Left lung (tissue), 10 donors: ENCODE data around the gene TFAP2E. TPM values are rescaled to one million over a fixed set of nuclear protein-coding genes. Genes with fewer than 3 reads are reported as not detected.

Experiments
- ATAC-seq: fragments of 200-7000 bp; cut with Tn5 transposase; one replicate; pipeline ENCODE4 v1.9.1; 2020; ENCODE audit warnings: moderate library complexity
- DNase-seq, 4 donors: peaks; one replicate each; pipeline ENCODE4 v3.0.0-alpha.2; 2013 to 2020
- H3K27ac ChIP-seq, 2 donors: fragments of 200-600 bp; sonication (generic) in 1 of 2; one replicate each; pipeline versions ENCODE4 v1.5.0 to v1.8.0; 2020 to 2021
- H3K27me3 ChIP-seq, 2 donors: fragments of 200-600 bp; sonication (generic) in 1 of 2; one replicate each; pipeline versions ENCODE4 v1.5.0 to v1.8.0; 2020 to 2021
- H3K36me3 ChIP-seq, 2 donors: fragments of 200-600 bp; sonication (generic) in 1 of 2; one replicate each; pipeline versions ENCODE4 v1.5.0 to v1.8.0; 2020 to 2021
- H3K4me1 ChIP-seq, 2 donors: fragments of 200-600 bp; one replicate each; pipeline ENCODE4 v1.8.0; 2021
- H3K4me3 ChIP-seq, 2 donors: fragments of 200-600 bp; sonication (generic) in 1 of 2; one replicate each; pipeline versions ENCODE4 v1.5.0 to v1.8.0; 2020 to 2021; ENCODE audit warnings: mild to moderate bottlenecking in 1 of 2
- H3K9me3 ChIP-seq, 2 donors: fragments of 200-600 bp; sonication (generic) in 1 of 2; one replicate each; pipeline versions ENCODE4 v1.5.0 to v1.8.0; 2020 to 2021
- CTCF ChIP-seq, 2 donors: fragments of 200-600 bp; sonication (generic) in 1 of 2; IDR thresholded peaks; one replicate each; pipeline versions ENCODE4 v1.5.0 to v1.8.0; 2021; ENCODE audit warnings: antibody characterized with exemption in 2 of 2
- intact Hi-C, 2 donors: fragments of 100-400 bp; cut with DNase I; formaldehyde crosslinking; loops; one replicate each; pipeline versions ENCODE4 v1.11.2 to v1.14.2; 2022
- polyA plus RNA-seq, 6 donors: library from polyadenylated mRNA; unstranded; fragments of 120-200 nt; gene quantifications; one replicate each; pipeline ENCODE4 v1.2.1, GENCODE V29; 2013; ENCODE audit not compliant: insufficient read length in 6 of 6
- total RNA-seq, 2 donors: library from RNA; stranded (reverse); fragmentation: NEBNext Ultra II Directional; extraction: Animal tissue kit (Norgen Biotek cat#: 25700); gene quantifications; one replicate each; pipeline ENCODE4 v1.2.1, GENCODE V29; 2021
- donor health status: DM: no; HTN: yes; CAD: no.
- donor health status: DM: no; HTN: no; CAD: no.

The TFAP2E gene
- total and polyA plus RNA-seq, 8 donors = 1.3 to 7.4 (median 3.5) TPM

- H3K36me3 ChIP-seq = no peaks in the 10 kb centered on the region
- H3K4me1 ChIP-seq = peaks cover 24 to 55% of the 10 kb centered on the region in 2 donors
- intact Hi-C loops = no loop called here
- no peak for TF ChIP-seq CTCF (IDR thresholded peaks at IDR 0.05)
- H3K27me3 ChIP-seq = no peaks in the 10 kb centered on the region
- ATAC-seq (no peak), DNase-seq (no peak)
- H3K27ac ChIP-seq = peak overlapping the region in 1 of 2 donors; percentile 51
- H3K4me3 ChIP-seq = no peak overlapping the region
- H3K9me3 ChIP-seq = no peaks in the 10 kb centered on the region
Measured at GRCh38 chr1:35537806-35538205, 35.3 kb upstream of the TFAP2E start.

GRCh38 chr1:35539073-35539823 lies 33.9 kb upstream of the TFAP2E start:
- no peak overlapping the region for H3K4me3 ChIP-seq
- no peaks in the 10 kb centered on the region for H3K36me3 ChIP-seq
- H3K27me3 ChIP-seq = no peaks in the 10 kb centered on the region
- no peak for TF ChIP-seq CTCF (IDR thresholded peaks at IDR 0.05)
- intact Hi-C loops = no loop called here
- DNase-seq (no peak), ATAC-seq (peak; percentile 60)
- H3K4me1 ChIP-seq = peaks cover 16 to 59% of the 10 kb centered on the region in 2 donors
- H3K9me3 ChIP-seq = no peaks in the 10 kb centered on the region
- H3K27ac ChIP-seq = peak overlapping the region; percentile 51 to 60

- Histone ChIP-seq H3K27ac (peak overlapping the region; percentile 51 to 60), H3K36me3 (no peaks in the 10 kb centered on the region), H3K9me3 (no peaks in the 10 kb centered on the region), H3K27me3 (no peaks in the 10 kb centered on the region), H3K4me1 (peaks cover 16 to 65% of the 10 kb centered on the region in 2 donors), H3K4me3 (no peak overlapping the region)
- DNase-seq (no peak), ATAC-seq (peak; percentile 39)
- intact Hi-C loops = no loop called here
- TF ChIP-seq CTCF (IDR thresholded peaks at IDR 0.05) = no peak
Measured at GRCh38 chr1:35539824-35540261, 33.3 kb upstream of the TFAP2E start.

- intact Hi-C loops = no loop called here
- Histone ChIP-seq H3K4me1 (peaks cover 4 to 54% of the 10 kb centered on the region in 2 donors), H3K36me3 (peaks cover 0 to 22% of the 10 kb centered on the region in 2 donors), H3K27me3 (no peaks in the 10 kb centered on the region), H3K4me3 (no peak overlapping the region), H3K27ac (peak overlapping the region in 1 of 2 donors; percentile 18), H3K9me3 (no peaks in the 10 kb centered on the region)
- DNase-seq (peak in 2 of 4 donors; percentile 29 to 63), ATAC-seq (peak; percentile 80)
- TF ChIP-seq CTCF (IDR thresholded peaks at IDR 0.05) = peak in 1 of 2 donors; percentile 33
Measured at GRCh38 chr1:35544976-35545375, 28.1 kb upstream of the TFAP2E start.

- DNase-seq (no peak), ATAC-seq (no peak)
- intact Hi-C loops = no loop called here
- peaks cover 0 to 37% of the 10 kb centered on the region in 2 donors for H3K36me3 ChIP-seq
- no peak overlapping the region for H3K4me3 ChIP-seq
- no peaks in the 10 kb centered on the region for H3K9me3 ChIP-seq
- H3K27ac ChIP-seq = no peak overlapping the region
- peaks cover 0 to 39% of the 10 kb centered on the region in 2 donors for H3K4me1 ChIP-seq
- H3K27me3 ChIP-seq = no peaks in the 10 kb centered on the region
- no peak for TF ChIP-seq CTCF (IDR thresholded peaks at IDR 0.05)
Measured at GRCh38 chr1:35546614-35547013, 26.5 kb upstream of the TFAP2E start.
